ENCODE data around the gene CNOT10.

DNA sequence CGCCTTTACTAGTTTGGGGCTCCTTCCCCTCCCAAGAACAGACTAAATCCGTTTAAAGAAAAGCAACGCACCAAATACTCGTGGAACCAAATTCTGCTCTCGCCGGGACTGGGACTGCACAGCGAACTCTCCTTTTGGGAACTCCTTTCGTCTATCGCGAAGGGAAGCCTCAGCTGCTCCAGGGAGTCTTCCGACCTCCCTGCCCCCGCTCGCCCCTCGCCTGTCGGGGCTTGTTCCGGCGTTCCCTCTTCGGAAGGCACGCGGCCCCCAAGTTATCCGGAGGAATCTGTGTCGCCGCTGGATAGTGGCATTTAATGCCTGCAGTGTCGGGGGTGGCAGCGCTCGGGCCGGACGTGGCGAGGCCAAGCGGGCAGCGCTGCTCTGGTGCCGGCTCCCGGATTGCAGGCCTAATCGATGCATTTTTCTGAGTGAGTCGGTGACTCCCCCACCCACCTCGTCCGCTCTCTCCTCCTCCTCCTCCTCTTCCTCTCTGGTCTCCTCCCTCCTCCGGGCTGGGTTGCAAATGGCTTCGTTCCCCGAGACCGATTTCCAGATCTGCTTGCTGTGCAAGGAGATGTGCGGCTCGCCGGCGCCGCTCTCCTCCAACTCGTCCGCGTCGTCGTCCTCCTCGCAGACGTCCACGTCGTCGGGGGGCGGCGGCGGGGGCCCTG is 132.7 kb downstream of the CNOT10 start, which contains the start of gene TRIM71:
- TF ChIP-seq, protein P1, sequence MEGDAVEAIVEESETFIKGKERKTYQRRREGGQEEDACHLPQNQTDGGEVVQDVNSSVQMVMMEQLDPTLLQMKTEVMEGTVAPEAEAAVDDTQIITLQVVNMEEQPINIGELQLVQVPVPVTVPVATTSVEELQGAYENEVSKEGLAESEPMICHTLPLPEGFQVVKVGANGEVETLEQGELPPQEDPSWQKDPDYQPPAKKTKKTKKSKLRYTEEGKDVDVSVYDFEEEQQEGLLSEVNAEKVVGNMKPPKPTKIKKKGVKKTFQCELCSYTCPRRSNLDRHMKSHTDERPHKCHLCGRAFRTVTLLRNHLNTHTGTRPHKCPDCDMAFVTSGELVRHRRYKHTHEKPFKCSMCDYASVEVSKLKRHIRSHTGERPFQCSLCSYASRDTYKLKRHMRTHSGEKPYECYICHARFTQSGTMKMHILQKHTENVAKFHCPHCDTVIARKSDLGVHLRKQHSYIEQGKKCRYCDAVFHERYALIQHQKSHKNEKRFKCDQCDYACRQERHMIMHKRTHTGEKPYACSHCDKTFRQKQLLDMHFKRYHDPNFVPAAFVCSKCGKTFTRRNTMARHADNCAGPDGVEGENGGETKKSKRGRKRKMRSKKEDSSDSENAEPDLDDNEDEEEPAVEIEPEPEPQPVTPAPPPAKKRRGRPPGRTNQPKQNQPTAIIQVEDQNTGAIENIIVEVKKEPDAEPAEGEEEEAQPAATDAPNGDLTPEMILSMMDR (IDR thresholded peaks at IDR 0.05; ENCODE audit: insufficient read depth, low read length, poor library complexity, severe bottlenecking), result no peak
- TF ChIP-seq EZH2phosphoT487 (conservative IDR thresholded peaks at IDR 0.05; ENCODE audit: low read length), result no peak
